CD8-positive, alpha-beta memory T cell (primary cell): ENCODE measurements around the gene TTC9. TPM values are rescaled to one million over a fixed set of nuclear protein-coding genes. Genes with fewer than 3 reads are reported as not detected.
A peak's percentile ranks its signal among the peaks of the same experiment; 100 is the strongest.

ENCODE experiments used
- CTCF ChIA-PET: fragments of 350-600 bp; sonication (Branson Sonifier 250); formaldehyde crosslinking; loops from one replicate; lab custom pipeline; 2021; ENCODE audit warnings: antibody characterized with exemption; lab: Charles Lee
- POLR2A ChIA-PET: fragments of 350-600 bp; sonication (Branson Sonifier 250); formaldehyde crosslinking; loops from one replicate; lab custom pipeline; 2021; ENCODE audit warnings: antibody characterized with exemption; lab: Charles Lee
- DNase-seq, 5 donors: peaks; one replicate each; pipeline versions ENCODE4 v3.0.0 to v3.0.0-alpha.2; 2020 to 2022; ENCODE audit warnings: mixed read lengths in 1 of 5
- H3K27ac ChIP-seq: one replicate; pipeline ENCODE4 v1.7.0; 2013; ENCODE audit warnings: low read depth, mild to moderate bottlenecking, low read length, moderate library complexity
- H3K27me3 ChIP-seq: 2 replicates; pipeline ENCODE4 v1.7.0; 2013; ENCODE audit warnings: low read length, mild to moderate bottlenecking; ENCODE audit not compliant: insufficient read depth, poor library complexity, severe bottlenecking
- H3K36me3 ChIP-seq: 2 replicates; pipeline ENCODE4 v1.7.0; 2013; ENCODE audit warnings: mild to moderate bottlenecking, low read length, moderate library complexity; ENCODE audit not compliant: insufficient read depth
- H3K4me1 ChIP-seq: 2 replicates; pipeline ENCODE4 v1.7.0; 2013; ENCODE audit warnings: mild to moderate bottlenecking, low read length, moderate library complexity; ENCODE audit not compliant: insufficient read depth
- H3K4me3 ChIP-seq: 2 replicates; pipeline ENCODE4 v1.7.0; 2013; ENCODE audit warnings: mild to moderate bottlenecking, low read length
- H3K9me3 ChIP-seq: 2 replicates; pipeline ENCODE4 v1.7.0; 2013; ENCODE audit warnings: mild to moderate bottlenecking, low read length
- H3K27ac Mint-ChIP-seq, 8 donors: one replicate each; pipeline ENCODE4 v1.8.0; 2020 to 2021; ENCODE audit warnings: mixed read lengths in 8 of 8, mild to moderate bottlenecking in 6 of 8, inconsistent platforms in 3 of 8, moderate library complexity in 3 of 8
- H3K27me3 Mint-ChIP-seq, 2 donors: one replicate each; pipeline ENCODE4 v1.8.0; 2020 to 2021; ENCODE audit warnings: mixed read lengths in 2 of 2, mild to moderate bottlenecking in 1 of 2, moderate library complexity in 1 of 2
- H3K36me3 Mint-ChIP-seq, 3 donors: one replicate each; pipeline ENCODE4 v1.8.0; 2020 to 2021; ENCODE audit warnings: mixed read lengths in 3 of 3, inconsistent platforms in 1 of 3, mild to moderate bottlenecking in 1 of 3
- H3K4me1 Mint-ChIP-seq, 3 donors: one replicate each; pipeline ENCODE4 v1.8.0; 2020 to 2021; ENCODE audit warnings: mixed read lengths in 3 of 3, inconsistent platforms in 1 of 3, mild to moderate bottlenecking in 1 of 3
- H3K4me3 Mint-ChIP-seq, 7 donors: one replicate each; pipeline ENCODE4 v1.8.0; 2020 to 2021; ENCODE audit warnings: mixed read lengths in 7 of 7, mild to moderate bottlenecking in 6 of 7, moderate library complexity in 4 of 7, inconsistent platforms in 2 of 7
- H3K9me3 Mint-ChIP-seq, 5 donors: one replicate each; pipeline ENCODE4 v1.8.0; 2020 to 2022; ENCODE audit warnings: mixed read lengths in 5 of 5, mild to moderate bottlenecking in 3 of 5, moderate library complexity in 2 of 5, inconsistent platforms in 1 of 5
- polyA plus RNA-seq: library from polyadenylated mRNA; unstranded; fragments of 300-500 nt; fragmentation: Illumina TruSeq; gene quantifications from one replicate; pipeline ENCODE4 v1.2.3, GENCODE V29; 2021
- total RNA-seq, 2 experiments: library from RNA; stranded (reverse); gene quantifications; one replicate each; pipeline ENCODE4 v1.2.3, GENCODE V29; 2021

Gene TTC9
- total and polyA plus RNA-seq, 3 experiments from 2014 or later: 5.8 to 12.5 (median 6.5) TPM

- Histone ChIP-seq H3K27ac (no peak overlapping the region), H3K4me1 (peaks cover 68% of the 10 kb centered on the region), H3K36me3 (no peaks in the 10 kb centered on the region), H3K4me3 (no peak overlapping the region), H3K27me3 (no peaks in the 10 kb centered on the region), H3K9me3 (no peaks in the 10 kb centered on the region)
- Mint-ChIP-seq H3K36me3 (peaks cover 0 to 38% (median 5%) of the 10 kb centered on the region in 3 donors), H3K27ac (peak overlapping the region in 4 of 8 donors; percentile 5 to 76 (median 30)), H3K4me3 (no peak overlapping the region), H3K4me1 (peaks cover 82 to 95% (median 94%) of the 10 kb centered on the region in 3 donors), H3K9me3 (no peaks in the 10 kb centered on the region), H3K27me3 (peaks cover 0 to 2% of the 10 kb centered on the region in 2 donors)
- ChIA-PET POLR2A (interaction anchor here (0.5 kb wide), 1 partner anchor 345 kb away, joined by 4 read pairs; no protein-coding TSS in a partner anchor), CTCF (interaction anchor here (0.8 to 1.3 kb wide), 2 partner anchors 13 to 65 kb away, joined by 4 to 6 read pairs; no protein-coding TSS in a partner anchor)
- DNase-seq: no peak
These were observed 6.6 kb downstream of the TTC9 start for GRCh38 chr14:70648346-70648745.

GRCh38 chr14:70649803-70650202, 8.1 kb downstream of the TTC9 start:
- CTCF ChIA-PET: no interaction called here
- Histone ChIP-seq H3K27me3 (no peaks in the 10 kb centered on the region), H3K36me3 (no peaks in the 10 kb centered on the region), H3K4me3 (no peak overlapping the region), H3K9me3 (no peaks in the 10 kb centered on the region), H3K27ac (no peak overlapping the region), H3K4me1 (peaks cover 73% of the 10 kb centered on the region)
- Mint-ChIP-seq H3K9me3 (no peaks in the 10 kb centered on the region), H3K4me3 (no peak overlapping the region), H3K4me1 (peaks cover 82 to 94% (median 92%) of the 10 kb centered on the region in 3 donors), H3K27me3 (peaks cover 0 to 2% of the 10 kb centered on the region in 2 donors), H3K27ac (peak overlapping the region in 5 of 8 donors; percentile 23 to 78 (median 29)), H3K36me3 (peaks cover 0 to 40% (median 5%) of the 10 kb centered on the region in 3 donors)
- DNase-seq: no peak
- POLR2A ChIA-PET: no interaction called here

- H3K27me3 ChIP-seq: no peaks in the 10 kb centered on the region
- H3K9me3 ChIP-seq: no peaks in the 10 kb centered on the region
- Mint-ChIP-seq H3K4me1 (peaks cover 80 to 92% (median 91%) of the 10 kb centered on the region in 3 donors), H3K9me3 (no peaks in the 10 kb centered on the region), H3K4me3 (no peak overlapping the region), H3K36me3 (peaks cover 0 to 42% (median 5%) of the 10 kb centered on the region in 3 donors), H3K27me3 (peaks cover 0 to 2% of the 10 kb centered on the region in 2 donors), H3K27ac (peak overlapping the region; percentile 61 to 98 (median 82))
- H3K36me3 ChIP-seq: no peaks in the 10 kb centered on the region
- H3K4me1 ChIP-seq: peaks cover 74% of the 10 kb centered on the region
- H3K4me3 ChIP-seq: no peak overlapping the region
- H3K27ac ChIP-seq: no peak overlapping the region
- ChIA-PET POLR2A (interaction anchor here (5.2 kb wide), 1 partner anchor 9 kb away, joined by 42 read pairs; the partner anchor contains the start of gene TTC9), CTCF (interaction anchor here (1.0 kb wide), 1 partner anchor 63 kb away, joined by 3 read pairs; no protein-coding TSS in a partner anchor)
- no peak for DNase-seq
These were observed 9.8 kb downstream of the TTC9 start for GRCh38 chr14:70651522-70651921.

- POLR2A ChIA-PET: interaction anchor here (0.6 to 5.2 kb wide), 2 partner anchors 11 to 17 kb away, joined by 3 to 42 read pairs; partner anchors contain the start of gene TTC9
- Histone ChIP-seq H3K4me1 (peaks cover 72% of the 10 kb centered on the region), H3K36me3 (no peaks in the 10 kb centered on the region), H3K4me3 (no peak overlapping the region), H3K27me3 (no peaks in the 10 kb centered on the region), H3K9me3 (no peaks in the 10 kb centered on the region), H3K27ac (no peak overlapping the region)
- CTCF ChIA-PET: no interaction called here
- Mint-ChIP-seq H3K36me3 (peaks cover 0 to 42% (median 7%) of the 10 kb centered on the region in 3 donors), H3K4me3 (peak overlapping the region in 6 of 7 donors; percentile 1 to 51 (median 23)), H3K27me3 (peaks cover 0 to 2% of the 10 kb centered on the region in 2 donors), H3K4me1 (peaks cover 78 to 93% (median 92%) of the 10 kb centered on the region in 3 donors), H3K27ac (peak overlapping the region; percentile 58 to 99 (median 98)), H3K9me3 (no peaks in the 10 kb centered on the region)
- no peak for DNase-seq
These were observed 11.2 kb downstream of the TTC9 start for GRCh38 chr14:70652871-70653270.

GRCh38 chr14:70653662-70654061, 11.9 kb downstream of the TTC9 start:
- Mint-ChIP-seq H3K36me3 (peaks cover 0 to 39% (median 7%) of the 10 kb centered on the region in 3 donors), H3K27me3 (peaks cover 0 to 2% of the 10 kb centered on the region in 2 donors), H3K27ac (peak overlapping the region; percentile 69 to 99 (median 98)), H3K4me1 (peaks cover 78 to 93% (median 92%) of the 10 kb centered on the region in 3 donors), H3K4me3 (peak overlapping the region in 5 of 7 donors; percentile 11 to 67 (median 25)), H3K9me3 (no peaks in the 10 kb centered on the region)
- H3K4me1 ChIP-seq: peaks cover 72% of the 10 kb centered on the region
- H3K27me3 ChIP-seq: no peaks in the 10 kb centered on the region
- no peak overlapping the region for H3K27ac ChIP-seq
- ChIA-PET CTCF (interaction anchor here (1.2 to 5.5 kb wide), 5 partner anchors 8 to 318 kb away, joined by 3 to 31 read pairs (median 4); partner anchors contain the start of gene TTC9), POLR2A (interaction anchor here (5.2 kb wide), 1 partner anchor 11 kb away, joined by 42 read pairs; the partner anchor contains the start of gene TTC9)
- H3K36me3 ChIP-seq: no peaks in the 10 kb centered on the region
- DNase-seq: no peak
- H3K4me3 ChIP-seq: no peak overlapping the region
- no peaks in the 10 kb centered on the region for H3K9me3 ChIP-seq

- Mint-ChIP-seq H3K4me3 (peak overlapping the region; percentile 77 to 94 (median 87)), H3K9me3 (no peaks in the 10 kb centered on the region), H3K36me3 (peaks cover 0 to 33% (median 7%) of the 10 kb centered on the region in 3 donors), H3K27me3 (peaks cover 0 to 2% of the 10 kb centered on the region in 2 donors), H3K27ac (peak overlapping the region; percentile 95 to 99 (median 98)), H3K4me1 (peaks cover 80 to 93% (median 92%) of the 10 kb centered on the region in 3 donors)
- CTCF ChIA-PET: interaction anchor here (1.4 to 5.5 kb wide), 4 partner anchors 9 to 165 kb away, joined by 3 to 31 read pairs (median 4); partner anchors contain the start of gene TTC9
- peaks cover 79% of the 10 kb centered on the region for H3K4me1 ChIP-seq
- H3K27ac ChIP-seq: peak overlapping the region; percentile 64
- peak overlapping the region; percentile 57 for H3K4me3 ChIP-seq
- POLR2A ChIA-PET: interaction anchor here (5.2 kb wide), 1 partner anchor 12 kb away, joined by 42 read pairs; the partner anchor contains the start of gene TTC9
- no peaks in the 10 kb centered on the region for H3K36me3 ChIP-seq
- H3K9me3 ChIP-seq: no peaks in the 10 kb centered on the region
- DNase-seq: peak in 2 of 5 donors; percentile 5 to 45
- no peaks in the 10 kb centered on the region for H3K27me3 ChIP-seq
These were observed 12.9 kb downstream of the TTC9 start for GRCh38 chr14:70654632-70655031.

GRCh38 chr14:70655110-70655826, 13.6 kb downstream of the TTC9 start:
- DNase-seq: peak; percentile 43 to 91 (median 78)
- peaks cover 0 to 29% (median 7%) of the 10 kb centered on the region in 3 donors for H3K36me3 Mint-ChIP-seq
- H3K4me3 ChIP-seq: peak overlapping the region; percentile 57

More at GRCh38 chr14:70655110-70655826, 13.6 kb downstream of the TTC9 start:
- POLR2A ChIA-PET: interaction anchor here (0.5 to 5.2 kb wide), 2 partner anchors 13 to 40 kb away, joined by 3 to 42 read pairs; partner anchors contain the start of gene TTC9
- H3K27ac ChIP-seq: peak overlapping the region; percentile 64
- H3K9me3 ChIP-seq: no peaks in the 10 kb centered on the region
- Mint-ChIP-seq H3K9me3 (no peaks in the 10 kb centered on the region), H3K4me3 (peak overlapping the region; percentile 77 to 94 (median 87)), H3K27me3 (peaks cover 0 to 2% of the 10 kb centered on the region in 2 donors), H3K27ac (peak overlapping the region; percentile 95 to 99 (median 98)), H3K4me1 (peaks cover 84 to 95% (median 93%) of the 10 kb centered on the region in 3 donors)
- CTCF ChIA-PET: interaction anchor here (1.5 to 5.5 kb wide), 2 partner anchors 13 to 58 kb away, joined by 4 to 31 read pairs; partner anchors contain the start of gene TTC9
- H3K4me1 ChIP-seq: peaks cover 85% of the 10 kb centered on the region
- H3K27me3 ChIP-seq: no peaks in the 10 kb centered on the region
- no peaks in the 10 kb centered on the region for H3K36me3 ChIP-seq
